T-cell (primary cell): ENCODE measurements around the gene TMEM131L. TPM values are rescaled to one million over a fixed set of nuclear protein-coding genes. Genes with fewer than 3 reads are reported as not detected.
"Not testable (repeated sequence)": the region's sequence is repeated elsewhere in the genome, so short reads cannot be mapped to it uniquely, and the experiment has no call there.

Source experiments
- ATAC-seq, 4 experiments: fragments of 200-7000 bp in 3 of 4; fragments of 150-1000 bp in 1 of 4; cut with Tn5 transposase; replicated peaks in 1 of 4; 1 replicate in 3 of 4; 2 replicates in 1 of 4; pipeline ENCODE4 v1.10.0; 2021; ENCODE audit warnings: moderate library complexity in 3 of 4, mild to moderate bottlenecking in 2 of 4, moderate number of reproducible peaks in 1 of 4
- CTCF ChIA-PET, 2 donors: fragments of 300-600 bp; sonication (Branson Sonifier 250); formaldehyde crosslinking; loops; one replicate each; lab custom pipeline; 2022; ENCODE audit warnings: antibody characterized with exemption in 2 of 2; lab: Charles Lee
- POLR2A ChIA-PET, 2 donors: fragments of 300-600 bp; sonication (Branson Sonifier 250); formaldehyde crosslinking; loops; one replicate each; lab custom pipeline; 2022; ENCODE audit warnings: antibody characterized with exemption in 2 of 2; lab: Charles Lee
- DNase-seq, 35 experiments: peaks; one replicate each; pipeline versions ENCODE4 v3.0.0 to v3.0.0-alpha.2; 2013 to 2023
- H3K27ac ChIP-seq: one replicate; pipeline ENCODE4 v1.5.1; 2013; ENCODE audit warnings: low read length
- H3K27me3 ChIP-seq, 2 experiments: replicated peaks in 1 of 2; 1 replicate in 1 of 2; 2 replicates in 1 of 2; pipeline versions ENCODE4 v1.6.1 to v1.7.0; 2013; ENCODE audit warnings: low read length in 1 of 2, mixed read lengths in 1 of 2; ENCODE audit not compliant: control insufficient read depth in 2 of 2, insufficient read depth in 2 of 2; ENCODE audit errors: extremely low read depth in 1 of 2
- H3K36me3 ChIP-seq, 2 donors: 1 replicate in 1 of 2; 2 replicates in 1 of 2; pipeline versions ENCODE4 v1.6.1 to v1.7.0; 2013; ENCODE audit warnings: low read length in 1 of 2; ENCODE audit not compliant: control insufficient read depth in 2 of 2, insufficient read depth in 1 of 2; ENCODE audit errors: extremely low read depth in 1 of 2
- H3K4me1 ChIP-seq, 2 experiments: 1 replicate in 1 of 2; 2 replicates in 1 of 2; pipeline versions ENCODE4 v1.6.1 to v1.7.0; 2013; ENCODE audit warnings: low read length in 2 of 2, mixed read lengths in 1 of 2; ENCODE audit not compliant: insufficient read depth in 2 of 2, control insufficient read depth in 1 of 2; ENCODE audit errors: extremely low read depth in 1 of 2
- H3K4me3 ChIP-seq, 2 donors: 1 replicate in 1 of 2; 2 replicates in 1 of 2; pipeline versions ENCODE4 v1.5.1 to v1.7.0; 2013; ENCODE audit warnings: mild to moderate bottlenecking in 2 of 2, low read length in 1 of 2, moderate library complexity in 1 of 2; ENCODE audit not compliant: control insufficient read depth in 1 of 2; ENCODE audit errors: extremely low read depth in 1 of 2
- H3K9me3 ChIP-seq: 2 replicates; pipeline ENCODE4 v1.7.0; 2013
- H3K27ac Mint-ChIP-seq, 2 donors: one replicate each; pipeline ENCODE4 v1.8.0; 2020 to 2021; ENCODE audit warnings: mild to moderate bottlenecking in 2 of 2, mixed read lengths in 2 of 2
- H3K27me3 Mint-ChIP-seq, 2 donors: one replicate each; pipeline ENCODE4 v1.8.0; 2021 to 2022; ENCODE audit warnings: mixed read lengths in 2 of 2
- H3K36me3 Mint-ChIP-seq: one replicate; pipeline ENCODE4 v1.8.0; 2021; ENCODE audit warnings: mixed read lengths
- H3K4me1 Mint-ChIP-seq, 3 donors: one replicate each; pipeline ENCODE4 v1.8.0; 2020 to 2022; ENCODE audit warnings: mixed read lengths in 3 of 3, mild to moderate bottlenecking in 1 of 3
- H3K4me3 Mint-ChIP-seq, 3 donors: one replicate each; pipeline ENCODE4 v1.8.0; 2020 to 2022; ENCODE audit warnings: mild to moderate bottlenecking in 3 of 3, mixed read lengths in 3 of 3, moderate library complexity in 3 of 3
- H3K9me3 Mint-ChIP-seq, 3 donors: one replicate each; pipeline ENCODE4 v1.8.0; 2020 to 2022; ENCODE audit warnings: mixed read lengths in 3 of 3
- WGBS: methylation state at CpG from one replicate; pipeline ENCODE4 v1.1.5; 2013; ENCODE audit warnings: missing lambda C conversion rate; ENCODE audit not compliant: insufficient coverage; 5-methylcytosine and 5-hydroxymethylcytosine counted together
- total RNA-seq, 35 experiments: library from RNA in 6 of 35; stranded (reverse) in 6 of 35; fragments of 120-200 nt in 1 of 35; gene quantifications; one replicate each; pipeline versions ENCODE4 v1.2.1 to v1.2.4 and lab custom pipeline; 2013 to 2026

Gene TMEM131L
- total RNA-seq, 5 donors from 2014 or later (not counting 1 experiment from before 2014, with no cell fraction given) = 60.7 to 115 (median 72.6) TPM

DNA sequence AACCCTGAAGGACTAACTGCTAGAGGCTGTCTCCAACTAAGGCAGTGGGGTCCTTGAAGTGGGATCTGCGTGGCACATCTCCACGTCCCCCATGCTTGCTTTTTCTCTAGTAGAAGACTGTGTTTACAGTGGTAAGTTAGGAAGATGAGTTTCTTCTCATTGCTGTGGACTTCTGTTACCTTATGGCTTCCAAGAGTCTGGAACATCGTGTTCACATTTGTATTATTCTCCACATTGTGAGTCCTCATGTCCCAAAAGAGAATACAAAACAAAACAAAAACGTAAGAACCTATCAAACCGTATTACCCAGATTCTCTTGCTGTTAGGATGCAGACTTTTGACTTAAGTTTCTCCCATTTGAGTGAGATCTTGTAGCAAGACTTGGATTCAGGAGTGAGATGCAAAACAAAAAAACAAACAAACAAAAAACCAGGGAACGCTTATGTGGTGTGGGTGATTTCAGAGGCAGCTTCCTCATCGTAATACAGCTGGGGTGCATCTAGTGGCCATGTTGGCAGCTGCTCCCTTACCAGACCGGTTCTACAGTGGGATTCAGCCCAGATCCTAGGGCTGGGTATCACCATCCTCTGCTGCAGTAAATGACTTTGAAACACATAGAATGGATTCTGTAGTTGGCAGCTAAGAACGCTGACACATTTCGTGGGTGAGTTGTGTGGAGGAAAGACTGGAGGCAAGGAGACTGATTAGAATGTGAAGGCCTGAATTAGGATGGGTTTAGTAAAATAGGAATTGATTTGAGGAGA lies 41.3 kb downstream of the TMEM131L start:
- Histone ChIP-seq H3K27ac (no peak overlapping the region), H3K36me3 (peaks cover 11 to 28% of the 10 kb centered on the region in 2 donors)
- POLR2A ChIA-PET = no interaction called here

DNA sequence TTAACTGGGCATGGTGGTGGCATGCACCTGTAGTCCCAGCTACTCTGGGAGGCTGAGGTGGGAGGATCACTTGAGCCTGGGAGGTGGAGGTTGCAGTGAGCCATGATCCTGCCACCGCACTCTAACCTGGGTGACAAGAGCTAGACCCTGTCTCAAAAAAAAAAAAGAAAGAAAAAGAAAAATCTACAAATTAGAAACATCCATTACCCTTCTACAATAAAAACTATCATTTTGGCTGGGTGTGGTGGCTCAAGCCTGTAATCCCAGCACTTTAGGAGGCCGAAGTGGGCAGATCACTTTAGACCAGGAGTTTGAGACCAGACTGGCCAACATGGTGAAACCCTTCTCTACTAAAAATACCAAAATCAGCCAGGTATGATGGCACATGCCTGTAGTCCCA lies 43.1 kb downstream of the TMEM131L start:
- Histone ChIP-seq H3K36me3 (peaks cover 11 to 28% of the 10 kb centered on the region in 2 donors), H3K4me1 (peaks cover 17 to 21% of the 10 kb centered on the region in 2 experiments)
- 100% methylated on average over 1 of the region's 2 CpGs for WGBS
- not testable (repeated sequence) for H3K9me3 ChIP-seq, H3K4me3 ChIP-seq, DNase-seq, H3K27ac ChIP-seq, ATAC-seq, H3K4me3 Mint-ChIP-seq, H3K27me3 ChIP-seq, H3K9me3 Mint-ChIP-seq, H3K27me3 Mint-ChIP-seq
- H3K36me3 Mint-ChIP-seq = peaks cover 53% of the 10 kb centered on the region
- H3K4me1 Mint-ChIP-seq = peaks cover 85 to 87% (median 85%) of the 10 kb centered on the region in 3 donors
- peak overlapping the region; percentile 15 to 28 for H3K27ac Mint-ChIP-seq
- POLR2A ChIA-PET = interaction anchor here in 1 of 2 donors (0.5 to 0.7 kb wide), 3 partner anchors 10 to 129 kb away, joined by 3 to 10 read pairs (median 6); no protein-coding TSS in a partner anchor
- CTCF ChIA-PET = interaction anchor here (0.7 to 0.8 kb wide), 2 partner anchors 162 to 171 kb away, joined by 4 to 5 read pairs; no protein-coding TSS in a partner anchor

More for the DNA sequence above, 41.3 kb downstream of the TMEM131L start:
- DNase-seq = no peak
- no peaks in the 10 kb centered on the region for H3K9me3 ChIP-seq
- WGBS = 93% methylated on average over 4 of the region's 10 CpGs
- peaks cover 16 to 17% of the 10 kb centered on the region in 2 experiments for H3K4me1 ChIP-seq
- CTCF ChIA-PET = no interaction called here
- no peaks in the 10 kb centered on the region for H3K9me3 Mint-ChIP-seq
- no peaks in the 10 kb centered on the region for H3K27me3 ChIP-seq
- peaks cover 48% of the 10 kb centered on the region for H3K36me3 Mint-ChIP-seq
- peaks cover 80 to 82% (median 80%) of the 10 kb centered on the region in 3 donors for H3K4me1 Mint-ChIP-seq
- H3K27me3 Mint-ChIP-seq = no peaks in the 10 kb centered on the region
- peak in 1 of 4 experiments; percentile 16 for ATAC-seq
- H3K4me3 Mint-ChIP-seq = peak overlapping the region in 1 of 3 donors; percentile 1
- H3K4me3 ChIP-seq = no peak overlapping the region
- peak overlapping the region; percentile 50 to 84 for H3K27ac Mint-ChIP-seq

DNA sequence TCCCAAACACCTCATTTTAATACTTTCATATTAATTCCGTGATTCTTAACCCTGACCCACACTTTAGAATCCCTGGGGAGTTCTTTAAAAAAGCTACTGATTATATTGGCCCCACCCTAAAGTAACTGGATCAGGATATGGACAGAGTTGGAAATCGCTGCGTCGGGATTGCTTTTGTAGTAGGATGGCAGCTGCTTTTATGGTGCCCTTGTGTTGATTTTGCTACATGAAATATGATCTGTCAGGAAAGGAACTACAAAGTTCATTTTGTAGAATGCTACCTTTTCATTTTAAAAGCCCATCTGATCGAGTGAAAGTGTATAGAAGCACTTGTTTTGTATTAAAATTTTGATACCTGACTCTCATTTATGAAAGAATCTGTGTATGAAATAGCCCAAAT lies 43.6 kb downstream of the TMEM131L start:
- no peaks in the 10 kb centered on the region for H3K27me3 Mint-ChIP-seq
- H3K36me3 Mint-ChIP-seq = peaks cover 51% of the 10 kb centered on the region
- no peak overlapping the region for H3K4me3 Mint-ChIP-seq

DNA sequence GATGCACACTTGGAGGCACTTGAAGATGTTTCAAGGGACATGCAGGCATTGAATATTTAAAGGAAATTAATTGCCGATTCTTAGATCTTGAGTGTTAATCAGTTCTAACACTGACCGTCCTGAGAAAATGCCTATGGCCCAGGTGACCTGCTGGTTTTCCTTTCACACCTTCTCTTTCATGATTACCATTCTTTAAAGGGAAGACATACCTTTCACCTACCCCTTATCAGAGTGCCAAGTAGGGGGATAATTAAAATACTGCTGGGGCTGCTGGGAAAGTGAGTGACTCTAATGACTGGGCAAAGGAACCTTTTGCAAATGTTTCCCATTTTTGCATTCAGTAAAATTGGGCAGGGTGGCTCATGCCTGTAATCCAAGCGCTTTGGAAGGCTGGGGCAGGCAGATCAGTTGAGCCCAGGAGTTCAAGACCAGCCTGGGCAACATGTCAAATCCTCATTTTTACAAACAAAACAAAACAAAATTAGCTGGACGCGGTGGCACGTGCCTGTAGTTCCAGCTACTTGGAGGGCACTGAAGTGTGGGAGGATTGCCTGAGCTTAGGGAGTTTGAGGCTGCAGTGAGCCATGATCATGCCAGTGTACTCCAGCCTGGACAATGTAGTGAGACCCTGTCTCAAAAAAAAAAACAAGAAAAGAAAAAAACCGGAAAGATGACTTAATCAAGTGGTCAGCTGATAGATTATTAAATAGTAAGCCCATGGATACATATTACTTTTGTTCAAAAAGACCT lies 44.3 kb downstream of the TMEM131L start:
- DNase-seq (no peak), ATAC-seq (no peak)
- Mint-ChIP-seq H3K36me3 (peaks cover 53% of the 10 kb centered on the region), H3K4me1 (peaks cover 84 to 87% (median 87%) of the 10 kb centered on the region in 3 donors), H3K27ac (peak overlapping the region; percentile 34 to 66), H3K4me3 (peak overlapping the region in 1 of 3 donors; percentile 27), H3K27me3 (no peaks in the 10 kb centered on the region), H3K9me3 (no peaks in the 10 kb centered on the region)
- Histone ChIP-seq H3K4me3 (no peak overlapping the region), H3K4me1 (peaks cover 14 to 20% of the 10 kb centered on the region in 2 experiments), H3K27me3 (no peaks in the 10 kb centered on the region), H3K36me3 (peaks cover 8 to 26% of the 10 kb centered on the region in 2 donors), H3K9me3 (no peaks in the 10 kb centered on the region), H3K27ac (no peak overlapping the region)
- ChIA-PET POLR2A (interaction anchor here in 1 of 2 donors (0.6 kb wide), 1 partner anchor 54 kb away, joined by 6 read pairs; no protein-coding TSS in a partner anchor), CTCF (interaction anchor here in 1 of 2 donors (1.4 kb wide), 1 partner anchor 63 kb away, joined by 3 read pairs; no protein-coding TSS in a partner anchor)
- 100% methylated on average over 2 of the region's 7 CpGs for WGBS

More for the DNA sequence above, 43.6 kb downstream of the TMEM131L start:
- Histone ChIP-seq H3K27me3 (no peaks in the 10 kb centered on the region), H3K4me1 (peaks cover 16 to 21% of the 10 kb centered on the region in 2 experiments), H3K4me3 (no peak overlapping the region), H3K36me3 (peaks cover 11 to 28% of the 10 kb centered on the region in 2 donors), H3K9me3 (no peaks in the 10 kb centered on the region), H3K27ac (no peak overlapping the region)
- WGBS = no CpG with 5 or more reads among the region's 5 CpGs
- DNase-seq (no peak), ATAC-seq (no peak)
- ChIA-PET POLR2A (interaction anchor here in 1 of 2 donors (0.5 kb wide), 1 partner anchor 68 kb away, joined by 10 read pairs; no protein-coding TSS in a partner anchor), CTCF (interaction anchor here in 1 of 2 donors (0.8 kb wide), 1 partner anchor 172 kb away, joined by 5 read pairs; no protein-coding TSS in a partner anchor)
- Mint-ChIP-seq H3K9me3 (no peaks in the 10 kb centered on the region), H3K27ac (peak overlapping the region; percentile 15 to 55), H3K4me1 (peaks cover 85 to 87% (median 86%) of the 10 kb centered on the region in 3 donors)

DNA sequence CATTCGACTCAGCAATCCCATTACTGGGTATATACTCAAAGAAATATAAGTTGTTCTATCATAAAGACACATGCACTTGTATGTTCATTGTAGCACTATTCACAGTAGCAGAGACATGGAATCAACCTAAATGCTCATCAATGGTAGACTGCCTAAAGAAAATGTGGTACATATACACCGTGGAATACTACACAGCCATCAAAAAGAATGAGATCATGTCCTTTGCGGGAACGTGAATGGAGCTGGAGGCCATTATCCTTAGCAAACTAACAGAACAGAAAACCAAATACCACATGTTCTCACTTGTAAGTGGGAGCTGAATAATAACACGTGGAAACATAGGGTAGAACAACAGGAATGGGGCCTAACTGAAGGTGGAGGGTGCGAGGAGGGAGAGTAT lies 44.9 kb downstream of the TMEM131L start:
- H3K27ac Mint-ChIP-seq = peak overlapping the region in 1 of 2 donors; percentile 44
- peaks cover 50% of the 10 kb centered on the region for H3K36me3 Mint-ChIP-seq
- Histone ChIP-seq H3K36me3 (peaks cover 3 to 26% of the 10 kb centered on the region in 2 donors), H3K27ac (no peak overlapping the region), H3K4me1 (peaks cover 9 to 17% of the 10 kb centered on the region in 2 experiments), H3K9me3 (no peaks in the 10 kb centered on the region), H3K27me3 (no peaks in the 10 kb centered on the region), H3K4me3 (no peak overlapping the region)
- H3K4me3 Mint-ChIP-seq = no peak overlapping the region
- POLR2A ChIA-PET = interaction anchor here in 1 of 2 donors (0.6 kb wide), 1 partner anchor 53 kb away, joined by 6 read pairs; no protein-coding TSS in a partner anchor
- peaks cover 82 to 84% (median 84%) of the 10 kb centered on the region in 3 donors for H3K4me1 Mint-ChIP-seq
- DNase-seq = no peak
- no peak for ATAC-seq
- CTCF ChIA-PET = interaction anchor here in 1 of 2 donors (1.4 kb wide), 1 partner anchor 63 kb away, joined by 3 read pairs; no protein-coding TSS in a partner anchor
- H3K27me3 Mint-ChIP-seq = no peaks in the 10 kb centered on the region
- H3K9me3 Mint-ChIP-seq = no peaks in the 10 kb centered on the region
- WGBS = no CpG with 5 or more reads among the region's 6 CpGs
